ENCODE data around the gene SLC6A3.
A peak's percentile ranks its signal among the peaks of the same experiment; 100 is the strongest.

Gene SLC6A3

GRCh38 chr5:1445313-1445688, at the start of gene SLC6A3:
Gene SLC6A3 (minus strand): TSS chr5:1445440. CDS start chr5:1443197, 2,243 bp downstream.
- TF ChIP-seq CTCF (IDR thresholded peaks at IDR 0.05; ENCODE audit: insufficient read depth, missing control alignments), result no peak
- peak; percentile 96 for DNase-seq (ENCODE audit: insufficient read length, low spot score)
- no peak for FAIRE-seq

DNA sequence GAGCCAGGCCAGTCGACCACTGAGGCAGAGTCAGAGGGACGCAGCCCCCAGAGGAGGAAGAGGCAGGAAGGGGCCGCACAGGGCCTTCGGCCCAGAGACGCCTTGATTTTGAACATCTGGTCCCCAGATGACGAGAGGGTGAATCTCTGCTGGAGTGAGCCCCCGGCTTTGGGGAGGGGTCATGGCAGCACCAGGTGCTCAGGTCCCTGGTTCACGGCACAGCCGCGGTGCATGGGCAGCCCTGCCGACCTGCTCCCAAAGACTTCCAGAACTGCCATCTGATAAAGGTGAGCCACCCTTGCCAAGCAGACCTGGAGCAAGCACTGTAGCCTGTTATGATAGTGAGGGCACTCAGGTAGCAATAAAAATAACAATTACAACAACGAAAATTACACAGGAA, 48.7 kb upstream of the SLC6A3 start:
- FAIRE-seq (no peak), DNase-seq (ENCODE audit: insufficient read length, low spot score) (no peak)
- TF ChIP-seq CTCF (IDR thresholded peaks at IDR 0.05; ENCODE audit: insufficient read depth, missing control alignments), result no peak

DNA sequence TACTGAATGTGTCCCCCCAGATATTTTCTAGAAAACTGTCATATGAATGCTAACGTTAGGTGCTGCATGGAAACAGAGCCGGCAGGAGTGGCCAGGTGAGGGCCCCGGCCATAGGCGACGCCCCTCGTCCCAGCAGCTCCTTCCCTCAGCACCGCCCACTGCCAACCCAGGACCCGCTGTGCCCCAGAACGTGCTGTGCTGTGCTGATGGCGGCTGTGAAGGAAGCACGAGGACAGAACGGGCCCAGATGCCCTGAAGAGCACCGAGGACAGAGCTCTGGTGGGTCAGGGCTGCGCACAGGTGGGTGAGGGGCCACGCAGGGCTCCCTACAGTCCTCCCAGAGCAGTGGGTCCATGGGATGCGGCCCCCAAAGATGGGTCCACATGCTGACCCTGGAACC, 48.2 kb upstream of the SLC6A3 start:
- DNase-seq (ENCODE audit: insufficient read length, low spot score) (no peak), FAIRE-seq (no peak)
- no peak for TF ChIP-seq CTCF (IDR thresholded peaks at IDR 0.05; ENCODE audit: insufficient read depth, missing control alignments)

GRCh38 chr5:1492757-1493156, 47.5 kb upstream of the SLC6A3 start:
- FAIRE-seq (no peak), DNase-seq (ENCODE audit: insufficient read length, low spot score) (no peak)
- TF ChIP-seq CTCF (IDR thresholded peaks at IDR 0.05; ENCODE audit: insufficient read depth, missing control alignments), result no peak

GRCh38 chr5:1490376-1490775, 45.1 kb upstream of the SLC6A3 start:
- TF ChIP-seq CTCF (IDR thresholded peaks at IDR 0.05; ENCODE audit: insufficient read depth, missing control alignments), result no peak
- no peak for FAIRE-seq
- DNase-seq (ENCODE audit: insufficient read length, low spot score), result no peak

- no peak for TF ChIP-seq CTCF (IDR thresholded peaks at IDR 0.05; ENCODE audit: insufficient read depth, missing control alignments)
- FAIRE-seq (no peak), DNase-seq (ENCODE audit: insufficient read length, low spot score) (no peak)
These were observed 44.5 kb upstream of the SLC6A3 start for GRCh38 chr5:1489754-1490153.

DNA sequence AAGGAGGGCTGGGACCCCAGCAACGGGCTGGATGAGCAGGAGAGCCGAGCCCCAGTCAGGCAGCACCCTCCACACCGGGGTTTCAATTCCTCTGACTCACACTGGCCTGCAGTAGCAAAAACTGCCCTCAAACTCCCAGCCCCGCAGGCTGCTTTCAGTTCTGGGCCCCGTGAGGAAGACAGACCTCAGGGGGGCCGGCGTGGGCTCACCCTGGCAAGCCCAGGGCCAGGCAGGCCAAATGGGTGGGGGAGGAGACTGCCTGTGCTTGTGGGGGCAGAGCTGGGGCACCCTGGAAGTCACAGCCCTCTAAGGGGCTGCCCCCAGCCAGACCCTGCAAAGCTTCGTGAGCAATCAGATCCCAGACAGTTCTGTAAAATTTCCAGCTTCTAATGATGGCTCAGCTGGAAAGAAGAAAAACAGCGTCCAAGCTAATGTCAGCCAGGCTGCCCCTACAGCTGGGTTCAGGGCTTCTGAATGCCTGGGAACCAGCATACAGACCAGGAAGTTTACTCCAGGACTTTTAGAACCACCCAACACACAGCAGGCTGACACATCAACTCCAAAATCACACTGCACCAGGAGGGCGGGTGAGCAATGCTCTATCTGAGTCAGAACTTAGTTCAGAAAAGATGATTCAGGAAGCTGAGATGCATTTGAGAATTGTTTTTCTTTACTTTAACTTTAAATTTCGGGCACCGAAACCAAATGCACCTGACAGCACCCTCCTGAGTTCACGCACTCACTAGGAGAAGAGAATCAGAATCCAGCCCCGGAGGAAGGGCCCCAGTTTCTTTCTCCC, 43.8 kb upstream of the SLC6A3 start:
- no peak for TF ChIP-seq CTCF (IDR thresholded peaks at IDR 0.05; ENCODE audit: insufficient read depth, missing control alignments)
- DNase-seq (ENCODE audit: insufficient read length, low spot score) (no peak), FAIRE-seq (no peak)

Measured in D721Med (cell line).